NCI-H460 (cell line): ENCODE measurements around the gene CSF2. TPM values are rescaled to one million over a fixed set of nuclear protein-coding genes. Genes with fewer than 3 reads are reported as not detected.
A peak's percentile ranks its signal among the peaks of the same experiment; 100 is the strongest.

Experiments used
- DNase-seq: peaks from one replicate; pipeline ENCODE4 v3.0.0-alpha.2; 2016; ENCODE audit warnings: low read depth; ENCODE audit errors: extremely low read depth
- total RNA-seq: library from RNA; depleted of rRNA; stranded (reverse); fragments of >200 nt; shearing (Covaris generic); gene quantifications from 2 replicates; pipeline ENCODE4 v1.2.3, GENCODE V29; 2014

CSF2 gene
- total RNA-seq, 1 experiment from 2014 or later, result not detected

DNA sequence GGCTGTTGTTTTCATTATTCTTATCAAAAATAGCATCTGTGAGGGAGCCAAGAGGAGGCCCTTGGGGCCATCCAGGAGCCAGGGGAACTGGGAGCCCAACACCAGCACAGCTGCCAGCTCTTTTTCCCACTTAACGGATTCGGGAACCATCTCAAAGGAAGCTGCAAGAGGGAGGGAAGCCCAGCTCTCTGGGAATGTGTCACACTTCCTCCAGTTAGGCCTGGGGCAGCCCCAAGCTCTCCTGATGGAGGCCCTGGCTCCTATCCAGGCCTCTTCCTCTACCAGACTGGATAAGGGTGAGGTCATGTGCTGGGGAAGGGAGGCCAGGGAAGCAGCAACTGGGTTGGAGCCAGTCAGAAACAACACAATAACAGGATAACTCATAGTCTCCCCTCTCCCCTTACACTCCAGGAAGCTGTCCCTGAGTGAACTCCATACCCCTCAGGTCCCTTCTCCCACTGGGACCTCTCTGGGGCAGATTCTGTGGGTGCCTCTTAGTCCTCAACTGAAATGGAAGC is 12.7 kb downstream of the CSF2 start:
- DNase-seq, result no peak

DNA sequence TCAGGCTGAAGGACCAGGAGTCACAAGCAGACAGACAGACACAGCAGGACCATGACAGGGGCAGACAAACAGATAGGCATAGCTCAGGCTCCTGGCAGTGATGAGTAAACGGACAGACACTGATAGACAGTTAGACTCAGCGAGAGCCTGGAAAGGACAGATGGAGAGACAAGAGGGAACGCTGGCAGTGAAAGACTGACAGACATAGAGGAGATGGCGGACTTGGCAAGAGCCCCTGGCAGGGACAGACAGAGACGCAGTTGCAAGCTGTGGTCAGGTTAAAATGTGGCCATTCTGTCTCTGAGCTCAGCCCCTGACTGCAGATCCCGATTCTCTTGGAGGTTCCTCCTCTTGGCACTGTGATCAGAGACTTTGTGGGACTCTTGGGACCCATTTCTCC is 13.6 kb downstream of the CSF2 start:
- DNase-seq, result no peak

DNA sequence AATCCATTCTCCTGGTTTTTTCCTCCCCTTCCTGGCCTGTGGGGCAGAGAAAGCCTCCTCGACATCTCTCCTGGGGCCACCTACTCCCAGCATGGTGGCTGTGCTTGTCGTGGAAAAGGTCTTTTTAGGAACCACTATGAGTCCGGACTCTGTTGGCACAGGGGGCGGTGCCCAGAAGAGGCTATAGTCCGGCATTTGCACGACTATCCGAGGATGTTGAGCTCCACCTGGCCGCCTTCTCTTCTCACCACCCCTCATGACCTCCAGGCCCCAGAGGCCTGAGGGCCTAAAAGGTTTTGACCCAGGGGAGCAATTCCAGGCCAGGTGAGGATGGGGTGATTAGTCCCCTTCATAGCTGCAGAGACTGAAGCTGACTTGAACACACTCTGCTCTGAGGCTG is 14.1 kb downstream of the CSF2 start:
- no peak for DNase-seq

DNA sequence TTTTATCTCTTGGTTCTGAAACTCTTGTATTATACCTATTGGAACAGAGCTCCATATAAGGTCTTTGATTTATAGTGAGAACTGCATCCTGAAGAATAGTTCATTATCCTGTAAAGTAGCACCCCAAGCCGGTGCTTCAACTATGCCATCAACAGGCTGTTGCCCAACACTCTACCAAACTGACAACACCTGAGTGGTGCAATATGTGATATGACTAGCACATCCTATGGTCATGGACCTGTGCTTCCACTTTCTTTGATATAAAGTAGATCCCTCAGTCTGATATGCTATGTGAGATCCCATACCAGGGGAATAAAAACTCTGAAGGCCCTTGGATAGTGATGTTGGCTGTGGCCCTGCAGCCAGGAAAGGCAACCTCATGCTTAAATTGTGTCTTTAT is 15.8 kb downstream of the CSF2 start:
- DNase-seq, result no peak

DNA sequence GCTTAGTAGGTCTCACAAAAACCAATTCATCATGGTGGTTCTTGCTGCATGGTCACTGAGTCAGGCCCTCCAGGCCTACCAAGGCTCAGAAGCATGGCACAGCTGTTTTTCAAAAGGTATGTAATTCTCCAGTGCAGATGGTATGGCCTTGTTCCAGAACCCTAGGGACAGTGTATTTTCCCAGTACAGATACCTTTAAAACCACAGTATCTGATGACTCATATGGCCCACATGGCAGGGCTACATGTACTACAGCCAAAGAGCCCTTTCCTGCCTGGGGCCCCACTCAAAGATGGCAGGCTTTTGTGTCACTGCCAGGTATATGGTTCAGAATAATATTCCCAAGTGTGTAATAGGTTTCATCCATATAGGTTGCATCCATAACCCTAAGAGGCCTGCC is 16.5 kb downstream of the CSF2 start:
- no peak for DNase-seq

DNA sequence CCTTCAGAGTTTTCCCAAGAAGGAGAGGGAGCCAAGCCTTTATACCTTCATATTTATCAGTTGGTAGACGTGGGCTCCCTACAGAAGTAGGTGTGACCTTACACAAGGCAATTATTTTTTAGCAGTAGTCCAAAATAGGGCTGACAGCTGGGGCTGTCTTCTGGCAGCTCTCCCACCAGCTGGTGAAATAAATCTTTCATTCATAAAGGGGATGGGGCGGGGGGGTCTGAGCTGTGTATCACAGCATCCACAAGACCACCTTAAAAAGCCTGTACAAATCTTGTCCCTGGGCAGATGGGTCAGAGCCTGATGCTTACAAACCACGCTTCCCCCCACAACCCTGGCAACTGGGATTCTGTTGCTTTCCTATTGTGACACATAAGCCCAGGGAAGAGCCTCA is 19.7 kb downstream of the CSF2 start:
- no peak for DNase-seq

DNA sequence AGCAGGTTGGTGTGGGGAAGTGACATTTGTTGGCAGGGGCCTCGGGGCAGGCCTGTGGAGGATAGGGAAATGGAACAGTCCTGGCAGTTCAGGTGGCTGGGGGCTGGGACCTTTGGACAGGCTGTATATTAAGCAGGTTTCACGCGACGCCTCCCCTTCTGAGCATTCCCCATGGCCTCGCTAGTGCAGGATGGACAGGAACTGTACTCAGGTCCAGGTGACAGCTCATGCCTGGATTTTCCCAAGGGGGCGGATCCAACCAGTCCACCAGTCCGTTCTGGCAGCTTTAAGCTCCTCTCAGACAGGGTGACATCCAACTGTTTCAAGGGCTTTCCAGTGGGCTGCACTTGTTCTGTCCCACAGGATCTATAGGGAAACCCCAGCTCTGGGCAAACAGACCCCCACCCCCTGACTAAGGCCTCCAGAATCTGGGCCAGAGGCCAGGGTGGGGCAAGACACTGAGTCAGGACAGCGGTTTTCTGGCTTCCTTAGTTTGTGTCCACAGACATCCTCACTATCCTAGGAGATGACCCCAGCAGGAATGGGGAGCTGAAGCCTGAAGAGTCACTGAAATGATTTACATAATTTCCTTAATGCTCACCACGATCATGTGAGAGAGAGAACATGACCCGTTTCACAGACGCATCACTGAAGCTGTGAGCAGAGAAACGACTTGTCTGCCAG is 20.9 kb downstream of the CSF2 start:
- DNase-seq, result no peak

DNA sequence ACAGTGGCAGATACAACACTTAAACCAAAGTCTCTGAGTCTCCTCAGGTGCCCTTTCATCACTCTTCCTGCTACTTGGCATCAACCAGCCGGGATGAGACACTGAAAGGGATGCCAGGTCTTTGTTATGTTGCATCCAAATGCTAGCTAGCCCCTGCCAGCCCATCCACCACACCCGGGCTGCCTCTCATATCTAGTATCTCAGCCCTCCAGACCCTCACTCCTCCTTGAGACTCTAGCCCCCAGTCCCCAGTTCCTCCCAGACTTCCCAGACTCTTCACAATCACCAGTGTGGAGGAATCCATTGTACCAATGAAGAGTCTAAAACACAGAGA is 21.5 kb downstream of the CSF2 start:
- DNase-seq, result no peak

DNA sequence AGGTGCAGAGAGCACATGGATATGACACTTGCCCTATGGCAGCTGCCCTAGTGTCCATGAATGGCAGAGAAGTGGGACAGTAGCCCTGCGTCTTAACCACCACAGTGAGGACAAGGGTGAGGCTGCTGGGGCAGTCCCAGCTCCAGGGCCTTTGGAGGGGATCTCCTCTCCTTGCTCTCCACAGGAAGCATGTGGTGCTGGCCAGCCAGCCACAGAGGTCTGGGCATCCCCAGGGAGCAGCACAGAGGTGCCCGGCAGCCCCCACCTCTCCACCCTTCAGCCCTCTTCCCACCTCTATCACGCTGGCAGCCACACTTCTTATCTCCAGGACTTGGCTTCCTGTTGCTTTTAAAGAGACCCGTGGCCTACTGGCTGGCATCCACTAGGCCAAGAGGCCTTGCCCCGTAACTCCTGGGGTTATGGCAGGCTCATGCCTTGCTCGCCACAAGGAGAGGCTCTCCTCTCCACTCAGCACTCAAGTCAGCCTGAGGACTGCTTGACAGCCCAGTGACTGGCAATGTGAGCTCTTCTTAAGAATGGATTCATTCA is 21.9 kb downstream of the CSF2 start:
- DNase-seq, result no peak

DNA sequence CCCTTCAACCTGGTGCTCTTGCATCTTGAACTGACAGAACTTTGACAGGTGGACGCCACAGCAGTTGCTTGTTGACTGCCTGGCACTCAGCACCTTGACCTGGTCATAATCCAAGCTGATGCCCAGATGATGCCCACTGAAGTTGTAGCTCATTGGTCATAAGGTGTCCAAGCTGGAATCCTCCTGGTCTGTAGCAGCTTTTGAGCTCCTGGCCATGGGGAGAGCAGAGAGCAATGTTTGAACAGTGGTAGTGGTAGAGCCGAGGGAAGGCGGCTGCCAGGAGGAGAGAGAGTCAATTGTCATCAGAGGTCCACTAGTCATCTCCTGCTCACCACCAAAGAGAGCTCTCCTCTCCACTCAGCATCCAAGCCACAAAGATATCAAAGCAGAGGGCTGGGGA is 23.3 kb downstream of the CSF2 start:
- DNase-seq, result no peak

DNA sequence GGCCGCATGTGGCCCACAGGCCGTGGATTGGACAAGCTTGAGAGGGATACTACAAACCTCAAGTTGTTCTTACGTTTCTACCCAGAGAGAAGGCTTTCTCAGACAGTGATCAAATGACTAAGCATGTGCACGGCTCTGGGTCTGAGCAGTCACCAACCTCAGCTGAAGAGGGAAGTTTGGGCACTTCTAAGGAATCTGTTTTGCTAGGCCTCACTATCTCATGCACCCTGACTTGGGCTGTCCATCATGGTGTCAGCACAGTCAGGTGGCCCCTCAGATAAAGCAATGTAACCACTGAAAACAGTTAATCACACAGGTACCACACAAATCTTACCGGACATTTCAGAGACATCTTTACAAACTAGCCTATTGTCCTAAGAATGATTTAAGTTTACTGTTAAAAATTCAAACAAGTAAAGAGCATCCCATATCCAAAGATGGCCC is 24.6 kb downstream of the CSF2 start:
- DNase-seq, result no peak

DNA sequence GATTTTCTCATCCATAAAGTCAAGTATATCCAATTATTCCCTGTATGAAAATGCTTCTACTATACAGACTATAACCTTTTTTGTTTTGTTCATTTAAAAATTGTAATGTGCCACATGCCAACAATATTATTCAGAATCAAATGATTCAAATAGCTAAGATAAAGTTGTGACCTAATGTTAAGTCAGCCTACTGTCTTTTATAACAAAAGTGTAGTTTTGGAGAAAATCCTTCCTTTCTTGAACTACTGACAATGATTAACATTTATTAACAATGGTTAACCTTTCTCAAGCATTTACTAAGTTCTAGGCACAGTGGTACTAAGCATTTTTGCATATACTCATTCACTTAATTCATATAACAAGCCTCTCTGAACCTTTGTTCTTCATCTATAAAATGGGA is 25.0 kb downstream of the CSF2 start:
- no peak for DNase-seq

DNA sequence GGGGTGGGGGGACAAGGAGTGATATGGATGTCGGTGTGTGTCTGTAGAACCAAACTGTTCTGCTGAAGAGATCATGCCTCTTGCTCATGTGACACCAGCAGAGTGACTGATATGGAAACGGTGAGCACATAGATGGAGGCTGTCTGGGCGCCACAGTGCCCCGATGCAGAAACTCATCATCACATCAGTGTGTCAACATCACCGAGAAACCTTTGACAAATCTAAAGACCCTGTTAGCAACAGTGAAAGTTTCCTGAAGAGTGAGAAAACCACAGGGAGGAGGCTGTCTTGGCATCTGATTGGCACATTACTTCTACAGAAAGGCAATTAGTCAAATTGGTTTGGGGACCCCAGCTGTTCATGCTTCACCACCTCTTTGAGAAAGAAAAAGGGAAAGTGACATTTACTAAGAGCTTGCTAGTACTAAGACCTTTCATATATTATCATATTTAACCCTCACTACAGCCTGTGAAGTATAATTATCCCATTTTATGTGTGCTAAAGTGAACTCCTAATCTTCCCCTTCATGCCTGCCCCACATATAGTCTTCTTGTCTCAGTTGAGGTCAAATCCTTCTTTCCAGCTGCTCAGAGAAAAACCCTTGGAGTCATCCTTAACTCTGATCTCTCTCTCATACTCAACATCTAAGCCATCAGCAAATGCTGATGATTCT is 25.6 kb downstream of the CSF2 start:
- no peak for DNase-seq

DNA sequence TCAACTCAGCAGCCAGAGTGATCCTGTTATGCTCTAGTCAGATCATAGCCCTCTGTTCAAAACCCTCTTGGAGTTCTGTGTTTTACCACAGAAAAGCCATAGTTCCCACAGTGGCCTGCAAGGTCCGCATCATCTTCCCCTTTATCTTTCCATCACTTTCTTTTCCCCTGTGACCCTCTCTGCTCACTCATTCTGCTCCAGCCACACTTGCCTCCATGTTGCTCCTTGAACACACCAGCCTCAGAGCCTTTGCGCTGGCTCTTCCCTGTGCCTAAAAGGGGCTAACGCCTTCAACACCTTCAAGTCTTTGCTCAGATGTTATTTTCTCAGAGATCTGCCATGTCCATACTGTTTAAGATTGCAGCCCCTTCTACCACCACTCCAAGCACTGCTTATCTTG is 26.3 kb downstream of the CSF2 start:
- DNase-seq, result no peak

DNA sequence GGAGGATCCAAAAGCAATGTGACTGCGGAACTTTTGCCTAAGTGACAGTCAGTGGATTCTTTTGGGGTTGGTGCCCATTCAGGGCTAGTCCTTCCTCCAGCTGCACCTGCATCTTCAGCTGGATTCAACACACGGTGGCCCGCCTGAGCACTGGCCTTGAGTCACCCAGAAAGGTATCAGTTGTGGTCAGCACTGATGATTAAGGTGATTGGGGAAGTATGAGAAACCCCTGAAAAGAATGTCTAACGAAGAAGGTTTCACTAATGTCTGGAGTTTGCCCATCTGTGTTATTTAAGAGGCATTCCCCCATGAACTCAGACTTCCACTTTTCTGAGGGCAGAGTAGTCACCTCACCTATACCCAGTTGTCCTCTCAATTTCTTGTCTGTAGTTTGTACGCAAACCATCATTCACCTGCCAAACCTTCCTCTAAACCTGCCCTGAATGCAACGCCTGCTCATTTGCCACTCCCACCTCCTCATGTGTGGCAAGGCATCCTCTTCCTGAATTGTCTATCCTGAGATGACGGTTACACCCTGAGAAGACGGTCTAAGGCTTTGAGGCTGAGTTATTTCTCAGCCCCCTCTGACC is 27.2 kb downstream of the CSF2 start:
- no peak for DNase-seq

DNA sequence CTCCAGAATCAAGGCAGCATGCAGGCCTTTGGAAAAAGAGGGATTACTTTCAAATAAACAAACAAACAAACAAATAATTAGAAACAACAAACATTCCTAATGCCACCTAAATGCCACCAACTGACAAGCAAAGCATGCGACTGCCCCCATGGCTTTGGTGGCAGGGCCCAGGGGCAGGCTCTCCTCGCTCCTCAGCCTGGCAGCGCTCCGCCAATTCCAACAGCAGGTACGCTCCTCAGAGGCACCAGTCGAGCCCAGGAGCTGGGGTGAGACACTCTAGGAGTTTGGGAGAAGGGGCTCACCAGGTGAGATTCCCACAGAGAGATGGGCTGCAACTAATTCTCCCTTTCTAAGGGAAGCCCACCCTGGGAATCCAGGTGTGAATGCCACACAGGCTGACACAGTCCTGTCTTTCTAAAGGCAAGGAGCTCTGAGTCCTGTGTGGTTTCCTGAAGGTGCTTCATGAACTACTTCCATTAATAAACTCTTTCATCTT is 27.8 kb downstream of the CSF2 start:
- no peak for DNase-seq

DNA sequence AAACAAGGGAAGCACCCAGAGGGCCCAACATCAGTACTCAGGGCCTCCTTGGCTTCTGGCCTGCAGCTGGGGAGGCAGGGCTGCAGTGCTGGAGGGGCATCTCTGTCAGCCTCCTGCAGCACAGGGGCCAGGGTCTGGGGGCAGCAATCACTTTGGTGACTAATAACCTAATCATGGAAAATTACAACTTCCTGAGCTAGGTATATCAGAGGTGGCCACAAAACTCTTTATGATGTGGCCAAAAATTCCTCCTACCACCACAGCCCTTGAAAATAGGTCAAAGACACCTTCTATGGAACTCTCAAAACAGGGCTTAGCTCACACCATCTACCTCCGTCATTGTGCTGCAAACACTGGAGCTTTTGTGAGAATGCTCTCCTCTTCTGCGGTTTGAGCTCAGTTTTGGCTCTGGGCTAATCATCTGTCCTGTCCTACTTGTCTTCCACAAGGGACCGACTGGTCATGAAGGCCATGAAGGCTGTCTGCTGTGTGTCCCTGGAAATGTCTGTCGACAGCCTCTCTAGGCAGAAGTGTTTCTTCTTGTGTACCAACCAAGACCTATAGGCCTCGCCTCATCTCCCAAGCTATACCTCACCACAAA is 28.6 kb downstream of the CSF2 start:
- DNase-seq, result no peak

DNA sequence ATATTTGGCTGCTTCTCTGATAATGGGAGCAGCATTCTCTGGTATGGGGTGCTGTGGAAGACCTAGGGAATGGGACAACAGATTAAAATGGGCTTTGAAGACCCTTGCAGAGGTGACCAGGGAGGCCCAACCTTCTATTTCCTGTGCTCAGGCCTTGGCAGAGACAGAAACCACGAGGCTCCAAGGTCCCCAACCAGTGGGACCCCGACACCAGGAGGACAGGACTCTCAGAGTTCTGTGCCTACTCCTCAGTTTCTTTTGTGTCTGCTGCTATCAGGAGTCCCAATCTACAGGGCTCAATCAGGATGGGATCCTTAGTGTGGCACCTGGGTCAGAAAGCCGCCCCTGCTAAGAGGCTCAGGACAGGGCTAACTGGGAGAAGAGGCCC is 29.3 kb downstream of the CSF2 start:
- DNase-seq, result no peak

DNA sequence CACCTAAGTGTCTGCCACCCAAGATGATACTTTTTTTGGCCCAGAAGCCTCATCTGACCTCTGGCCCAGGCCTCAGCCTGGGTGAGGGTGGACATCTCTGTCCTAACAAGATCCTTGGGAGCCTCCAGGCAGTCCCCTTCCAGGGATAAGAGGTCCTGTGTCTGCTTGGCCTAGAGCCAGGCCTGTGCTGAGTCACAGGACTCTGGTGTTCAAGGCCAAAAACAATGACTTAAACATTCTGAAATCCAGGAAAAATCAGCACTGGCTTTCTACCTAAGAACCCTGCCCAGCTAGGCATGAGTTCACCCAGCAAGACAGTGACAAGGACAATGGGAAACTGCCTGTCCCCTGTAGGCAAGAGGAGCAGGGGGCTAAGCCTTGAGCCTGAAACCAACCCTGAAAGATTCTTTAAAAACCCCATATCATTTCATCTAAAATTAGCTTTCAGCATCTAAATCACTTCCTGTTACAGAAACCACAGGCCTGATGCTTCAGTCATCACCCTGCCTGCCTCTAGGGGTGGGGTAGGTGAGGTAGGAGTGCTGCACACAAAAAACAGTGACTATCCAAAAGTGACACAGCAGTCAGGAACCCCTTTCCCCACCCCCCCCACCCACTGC is 29.9 kb downstream of the CSF2 start:
- peak; percentile 51 for DNase-seq

DNA sequence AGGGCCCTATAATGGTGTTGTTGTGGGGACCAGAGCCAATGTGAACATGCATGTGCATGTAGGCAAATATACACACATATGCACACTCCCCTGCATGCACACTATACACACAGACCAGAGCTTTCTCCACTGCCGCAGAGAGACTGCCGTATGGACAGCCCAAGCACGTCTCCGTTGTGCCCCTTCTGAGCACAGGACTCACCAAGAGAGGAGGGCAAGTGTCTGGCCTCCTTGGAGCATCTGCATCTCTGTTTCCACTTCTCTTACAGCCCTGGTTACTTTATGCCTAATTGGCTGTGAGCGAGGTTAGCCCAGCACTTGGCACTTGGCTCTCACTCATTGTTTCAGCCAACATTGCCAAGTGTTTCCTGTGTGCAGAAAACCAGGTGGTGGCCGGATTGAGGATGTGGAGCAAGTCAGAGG is 30.4 kb downstream of the CSF2 start:
- no peak for DNase-seq

DNA sequence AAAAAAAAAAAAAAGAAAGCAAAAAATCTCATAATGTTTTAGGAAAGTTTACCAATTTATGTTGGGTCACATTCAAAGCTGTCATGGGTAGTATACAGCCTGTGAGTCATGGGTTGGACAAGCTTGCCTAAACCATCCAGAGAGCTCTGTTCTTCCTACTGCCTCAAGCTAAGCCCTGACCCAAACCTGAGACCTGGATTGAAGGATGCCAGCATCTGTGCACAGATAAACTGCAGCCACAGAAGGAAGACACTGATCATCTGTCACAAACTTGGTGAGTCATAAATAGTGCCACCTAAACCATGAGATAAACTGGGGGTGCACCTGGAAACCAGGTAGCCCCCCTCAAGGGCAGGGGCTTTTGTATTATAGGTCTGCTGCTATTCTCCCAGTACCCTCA is 31.0 kb downstream of the CSF2 start:
- no peak for DNase-seq
